Activated CD4-positive, alpha-beta T cell treated with anti-CD3 and anti-CD28 coated beads, Interleukin-2, amount 50 U/mL, for 4 hours (primary cell): Measurements from ENCODE around the gene PLA2G7.
"Not testable (repeated sequence)": the region's sequence is repeated elsewhere in the genome, so short reads cannot be mapped to it uniquely, and the experiment has no call there.

Experiments used
- DNase-seq, 2 experiments: peaks; one replicate each; pipeline ENCODE4 v3.0.0-alpha.2; 2020

Gene PLA2G7

DNA sequence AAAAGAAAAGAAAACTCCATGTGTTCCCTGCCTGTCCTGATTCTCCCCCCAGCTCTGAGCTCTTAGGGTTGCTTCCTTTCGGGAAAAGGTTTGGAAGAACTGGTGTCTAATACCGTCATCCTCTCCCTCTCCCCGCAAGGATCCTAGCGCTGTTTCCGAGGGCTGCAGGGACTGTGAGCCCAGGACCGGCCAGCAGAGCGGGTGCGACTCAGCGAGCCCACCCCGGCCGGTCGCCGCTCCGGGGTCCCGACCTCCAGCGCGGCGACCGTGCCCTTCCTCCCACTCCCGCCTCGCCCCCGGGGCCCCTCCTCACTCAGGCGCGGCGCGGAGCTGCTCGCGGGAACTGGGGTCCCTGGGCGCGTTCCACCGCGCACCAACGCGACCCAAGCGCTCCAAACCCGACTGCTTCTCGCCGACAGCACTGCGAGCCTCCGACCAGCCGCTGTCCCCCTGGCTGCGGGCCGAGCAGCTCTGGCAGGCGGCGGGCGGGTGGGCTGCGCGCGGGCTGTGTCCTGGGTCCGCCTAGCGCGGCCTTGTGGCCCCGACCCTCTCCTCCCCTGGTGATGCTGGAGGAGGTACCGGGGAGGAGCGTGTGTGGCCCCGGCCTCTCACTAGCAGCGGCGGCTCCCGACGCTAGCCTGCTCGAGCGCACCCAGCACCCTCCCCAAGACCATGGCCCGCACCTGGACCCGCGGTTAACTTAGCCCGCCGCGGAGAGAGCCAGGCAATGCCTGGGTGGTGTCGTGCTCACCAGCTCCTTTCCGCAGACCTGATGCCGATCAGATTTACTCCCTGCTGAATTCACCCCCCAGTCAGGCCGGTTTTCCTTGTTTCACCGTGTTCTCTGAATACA is at the start of gene PLA2G7:
Gene PLA2G7 (minus strand): TSS at position 509 of the 853 bp plus-strand sequence. CDS start 12,484 bp downstream, outside the sequence.
- DNase-seq = no peak

- no peak for DNase-seq
These were observed 49.4 kb upstream of the PLA2G7 start for GRCh38 chr6:46784535-46784934.

DNA sequence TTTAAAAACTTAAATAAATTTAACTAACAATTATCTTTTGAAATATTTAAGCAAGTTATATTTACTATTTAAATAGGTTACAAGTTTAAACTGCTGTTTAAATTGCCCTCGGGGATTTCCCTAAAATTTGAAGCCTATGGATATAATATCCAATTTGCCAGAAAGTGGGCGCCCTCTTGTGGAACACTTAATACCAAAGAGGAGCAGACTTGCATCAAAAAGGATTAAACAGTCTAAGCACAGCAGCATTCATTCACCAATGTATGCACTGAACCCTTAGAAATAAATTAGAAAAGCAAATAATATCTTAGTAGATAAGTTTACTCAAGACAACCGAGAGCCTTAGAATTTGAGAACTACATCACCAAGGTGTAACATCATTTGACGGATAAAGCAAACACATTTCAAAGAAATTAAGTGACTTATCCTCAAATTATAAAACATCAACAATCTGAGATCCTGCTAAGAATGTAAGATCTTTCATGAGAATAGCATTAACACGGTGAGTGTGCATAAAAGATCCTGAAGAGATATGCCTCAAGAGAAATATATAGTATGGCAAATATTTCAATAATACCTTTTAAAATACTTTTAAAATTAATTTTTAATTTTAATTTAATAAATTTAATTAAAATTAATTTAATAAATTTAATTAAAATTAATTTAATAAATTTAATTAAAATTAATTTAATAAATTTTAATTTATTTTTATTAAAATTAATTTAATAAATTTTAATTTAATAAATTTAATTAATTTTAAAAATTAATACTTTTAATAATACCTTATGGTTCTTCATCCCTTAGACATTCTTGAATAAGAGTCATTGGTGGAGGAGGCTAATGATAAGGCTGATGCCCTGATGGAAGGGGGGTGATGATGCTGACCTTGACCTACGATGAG is 46.6 kb upstream of the PLA2G7 start:
- DNase-seq = no peak

- no peak for DNase-seq
These were observed 42.5 kb upstream of the PLA2G7 start for GRCh38 chr6:46777476-46778346.

DNA sequence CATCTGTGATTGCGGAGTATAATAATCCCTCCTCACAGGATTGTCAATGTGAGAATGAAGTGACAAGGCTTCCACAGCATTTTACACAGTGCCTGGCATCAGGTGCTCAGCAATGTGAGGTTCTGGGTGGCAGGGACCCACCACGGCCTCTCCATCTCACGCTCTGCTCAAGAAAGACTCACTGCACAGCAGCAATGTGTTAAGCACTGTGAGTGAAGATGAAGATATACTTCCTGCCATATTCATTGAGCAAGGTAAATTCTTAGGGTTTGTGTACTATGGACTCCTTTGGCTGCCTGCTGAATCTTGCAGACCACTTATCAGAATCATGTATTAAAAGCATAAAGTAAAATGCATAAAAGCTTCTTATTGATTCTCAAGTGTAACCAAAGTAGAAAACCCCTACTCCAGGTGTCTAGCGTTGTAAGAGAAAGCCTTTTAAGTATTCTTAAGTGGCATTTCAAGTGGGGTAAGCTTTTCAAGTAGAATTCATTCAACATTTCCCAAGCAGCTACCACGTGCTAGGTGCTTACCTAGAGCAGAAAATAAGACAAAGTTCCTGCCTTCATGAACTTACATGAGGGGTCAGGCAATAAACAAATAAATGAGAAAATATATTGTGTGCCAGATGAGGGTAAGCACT is 41.0 kb upstream of the PLA2G7 start:
- DNase-seq = no peak

GRCh38 chr6:46774736-46775135 is 39.6 kb upstream of the PLA2G7 start:
- DNase-seq = not testable (repeated sequence)

- no peak for DNase-seq
These were observed 38.2 kb upstream of the PLA2G7 start for GRCh38 chr6:46773201-46773855.

DNA sequence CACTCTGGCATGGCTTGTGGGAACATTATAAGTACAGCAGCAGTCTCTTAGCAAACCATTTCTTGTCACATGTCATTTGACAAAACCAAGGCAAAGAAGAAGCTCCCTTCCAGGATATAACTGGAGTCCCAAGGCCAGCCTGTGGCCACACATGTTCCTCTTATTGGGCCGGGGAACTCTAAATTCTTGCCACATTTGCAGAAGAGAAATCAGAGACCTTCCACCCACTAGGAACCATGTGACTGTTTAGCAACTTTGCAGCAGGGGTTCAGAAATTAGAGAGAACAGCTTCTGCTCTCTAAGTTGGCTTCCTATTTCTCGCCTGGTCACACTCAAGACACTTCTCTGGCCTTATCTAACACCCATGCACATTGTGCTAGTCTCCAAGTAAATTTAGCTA is 37.6 kb upstream of the PLA2G7 start:
- DNase-seq = no peak

DNA sequence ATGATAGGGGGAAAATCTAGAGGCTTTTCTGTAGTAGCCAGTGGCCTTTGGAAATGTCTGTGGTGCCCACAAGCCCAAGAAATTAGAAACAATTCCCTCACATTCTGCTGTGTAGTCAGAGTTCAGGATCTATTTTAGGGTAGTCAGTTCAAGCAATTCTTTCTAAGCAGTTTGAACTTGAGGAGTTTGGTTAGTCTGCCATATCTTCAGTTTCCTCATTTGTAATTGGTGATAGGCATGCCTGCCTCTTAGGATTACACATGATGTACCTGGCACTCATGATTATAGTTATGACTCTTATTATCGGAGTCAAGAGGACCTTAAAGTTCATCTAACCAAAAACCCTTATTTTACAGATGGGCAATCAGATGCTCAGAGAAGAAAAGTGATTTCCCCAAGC is 36.8 kb upstream of the PLA2G7 start:
- DNase-seq = no peak

DNA sequence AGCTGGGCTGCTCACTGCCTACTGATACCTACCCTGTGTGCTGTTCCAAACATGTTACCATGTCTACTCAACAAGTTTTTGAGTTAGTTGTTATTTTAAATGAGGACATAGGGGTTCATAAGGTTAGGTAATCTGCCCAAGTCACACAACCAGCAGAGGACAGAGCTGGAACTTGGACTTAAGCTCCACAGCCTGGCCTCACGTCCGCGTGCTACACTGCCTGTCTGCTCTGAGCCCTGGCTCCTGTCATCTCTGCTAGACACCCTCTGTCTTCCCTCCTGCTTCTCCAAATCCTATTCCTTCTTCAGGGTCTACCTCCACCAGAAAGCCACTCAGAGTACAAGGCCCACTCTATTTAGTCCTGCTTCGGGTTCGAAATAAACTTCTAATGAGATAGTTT is 29.8 kb upstream of the PLA2G7 start:
- no peak for DNase-seq

GRCh38 chr6:46764280-46764679 is 29.1 kb upstream of the PLA2G7 start:
- not testable (repeated sequence) for DNase-seq

DNA sequence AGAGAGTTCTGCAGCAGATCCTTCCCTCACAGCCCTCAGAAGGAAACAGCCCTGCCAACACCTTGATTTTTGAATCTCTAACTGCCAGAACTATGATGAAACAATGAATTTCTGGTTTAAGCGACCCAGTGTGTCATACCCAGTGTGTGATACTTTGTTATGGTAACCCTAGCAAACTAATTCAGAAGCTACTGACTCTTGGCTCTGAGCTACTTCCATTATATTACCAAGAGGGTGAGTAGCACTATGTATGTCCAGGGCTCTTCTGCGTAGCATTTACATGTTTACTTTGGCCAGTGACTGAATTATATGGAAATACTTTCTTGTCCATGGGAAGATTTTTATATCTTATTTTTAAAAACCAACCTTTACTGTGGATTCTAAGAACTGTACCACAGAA is 28.3 kb upstream of the PLA2G7 start:
- no peak for DNase-seq

GRCh38 chr6:46760925-46761324 is 25.8 kb upstream of the PLA2G7 start:
- DNase-seq = no peak

DNA sequence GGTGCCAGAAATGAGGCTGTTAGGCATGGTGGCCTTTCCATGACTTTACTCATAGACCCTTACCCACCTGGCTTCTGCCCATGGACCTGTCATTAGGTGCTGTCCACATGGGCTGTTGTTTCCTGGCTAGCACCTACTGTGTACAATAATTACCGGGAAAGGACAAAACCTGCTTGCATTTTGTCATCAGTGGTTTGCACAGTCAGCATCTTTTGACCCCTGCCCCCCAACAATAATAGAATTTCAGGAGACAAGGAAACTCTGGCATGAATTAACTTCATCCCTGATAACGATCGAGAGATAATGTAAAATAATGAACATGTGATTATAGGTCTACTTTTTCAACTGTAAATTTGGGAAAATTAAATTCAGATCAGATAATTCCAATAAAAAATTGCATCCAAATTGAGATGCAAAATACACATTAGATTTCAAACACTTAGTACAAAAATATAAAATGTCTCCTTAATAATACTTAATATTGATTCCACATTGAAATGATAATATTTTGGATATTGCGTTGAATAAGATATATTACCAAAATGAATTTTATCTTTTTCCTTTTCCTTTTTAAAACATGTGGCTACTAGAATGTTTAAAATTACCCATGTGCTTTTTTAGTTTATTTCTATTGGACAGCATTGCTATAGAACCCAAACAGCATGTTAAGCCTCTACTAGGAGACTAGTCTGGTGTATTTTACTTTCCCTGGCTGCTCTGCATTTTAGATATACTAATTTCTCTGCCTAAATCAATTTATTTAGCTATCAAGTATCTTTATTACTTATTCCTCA is 24.0 kb upstream of the PLA2G7 start:
- DNase-seq = no peak

GRCh38 chr6:46757214-46757596 is 22.0 kb upstream of the PLA2G7 start:
- no peak for DNase-seq

DNA sequence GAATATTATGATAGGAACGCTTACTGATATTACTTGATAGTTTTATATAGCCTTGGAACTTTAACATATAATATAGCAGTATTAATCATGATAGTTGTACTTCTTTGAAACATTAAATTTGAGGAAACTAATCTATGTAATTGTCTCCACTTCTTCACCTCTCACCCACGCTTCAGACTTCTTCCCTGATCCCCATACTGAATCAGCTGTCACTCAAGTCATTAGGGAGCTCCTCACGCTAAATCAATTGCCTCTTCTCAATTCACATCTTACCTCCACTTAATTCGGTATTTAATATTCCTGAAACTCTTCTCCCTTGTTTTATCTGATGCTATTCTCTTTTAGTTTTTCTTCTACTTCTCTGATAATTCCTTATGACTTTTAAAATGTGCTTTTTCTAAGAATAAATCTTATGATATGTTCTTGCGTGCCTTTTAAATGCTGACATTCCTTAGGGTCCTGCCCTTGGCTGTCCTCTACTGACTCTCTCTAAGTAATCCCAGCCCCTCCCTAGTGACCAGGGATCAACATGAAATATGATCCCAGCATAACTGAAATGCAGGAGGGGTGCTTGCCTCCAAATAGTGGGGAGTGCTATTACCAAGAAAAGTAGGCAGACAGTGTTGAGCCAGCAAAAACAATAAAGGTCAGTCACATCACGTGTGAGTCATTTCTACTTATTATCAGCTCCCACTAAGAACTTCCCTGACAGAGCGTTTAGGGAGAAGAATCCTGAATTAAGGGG is 21.5 kb upstream of the PLA2G7 start:
- DNase-seq = no peak

DNA sequence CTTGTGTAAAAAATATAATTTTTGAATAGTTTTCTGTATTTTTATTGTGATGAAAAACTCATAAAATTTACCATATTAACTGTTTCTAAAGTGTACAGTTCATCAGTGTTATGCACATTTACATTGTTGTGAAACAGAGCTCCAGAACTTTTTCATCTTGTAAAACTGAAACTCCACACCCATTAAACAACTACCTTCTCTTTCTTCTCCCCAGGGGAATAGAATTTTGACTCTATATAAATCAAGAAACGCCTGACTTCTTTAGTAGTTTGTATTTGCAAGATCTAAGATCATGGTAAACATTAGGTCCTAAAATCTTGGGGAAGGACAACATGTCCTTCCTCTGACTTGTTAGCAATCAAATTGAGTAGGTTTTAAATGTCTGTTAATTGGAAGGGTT is 20.7 kb upstream of the PLA2G7 start:
- no peak for DNase-seq

- no peak for DNase-seq
These were observed 16.5 kb upstream of the PLA2G7 start for GRCh38 chr6:46751658-46752057.

- no peak for DNase-seq
These were observed 14.6 kb upstream of the PLA2G7 start for GRCh38 chr6:46749731-46750130.

- DNase-seq = no peak
These were observed 13.8 kb upstream of the PLA2G7 start for GRCh38 chr6:46748940-46749503.
